NCI-H2227 (cell line): ENCODE measurements around the gene LY9.

ENCODE experiments used
- DNase-seq: peaks from one replicate; lab custom pipeline; 2025; ENCODE audit not compliant: unreplicated experiment; lab: John Stamatoyannopoulos, UW

Gene LY9

GRCh38 chr1:160836561-160836960, 40.6 kb downstream of the LY9 start:
- no peak for DNase-seq

- DNase-seq: no peak
Measured at GRCh38 chr1:160836981-160837557, 41.1 kb downstream of the LY9 start.

- DNase-seq: no peak
Measured at GRCh38 chr1:160837558-160838205, 41.7 kb downstream of the LY9 start.

- DNase-seq: no peak
Measured at GRCh38 chr1:160838888-160839287, 42.9 kb downstream of the LY9 start.

- DNase-seq: no peak
Measured at GRCh38 chr1:160839746-160840145, 43.8 kb downstream of the LY9 start.

- no peak for DNase-seq
Measured at GRCh38 chr1:160841079-160841478, 45.1 kb downstream of the LY9 start.

- no peak for DNase-seq
Measured at GRCh38 chr1:160844447-160845232, 48.7 kb downstream of the LY9 start.

GRCh38 chr1:160846281-160846680, 50.3 kb downstream of the LY9 start:
- no peak for DNase-seq

- DNase-seq: no peak
Measured at GRCh38 chr1:160850541-160850940, 54.6 kb downstream of the LY9 start.

GRCh38 chr1:160850993-160851392, 55.0 kb downstream of the LY9 start:
- DNase-seq: no peak

GRCh38 chr1:160853014-160853413, 57.0 kb downstream of the LY9 start:
- no peak for DNase-seq

- DNase-seq: no peak
Measured at GRCh38 chr1:160853754-160854153, 57.8 kb downstream of the LY9 start.

- no peak for DNase-seq
Measured at GRCh38 chr1:160855181-160855981, 59.4 kb downstream of the LY9 start.

- DNase-seq: no peak
Measured at GRCh38 chr1:160858097-160858496, 62.1 kb downstream of the LY9 start.

- DNase-seq: no peak
Measured at GRCh38 chr1:160858507-160858906, 62.5 kb downstream of the LY9 start.

- DNase-seq: no peak
Measured at GRCh38 chr1:160859166-160859565, 63.2 kb downstream of the LY9 start.

- no peak for DNase-seq
Measured at GRCh38 chr1:160860840-160861505, 65.0 kb downstream of the LY9 start.

GRCh38 chr1:160862203-160863060, 66.5 kb downstream of the LY9 start, which contains the start of gene CD244:
TSS of gene CD244 (minus strand) at chr1:160862887. CDS start at chr1:160862677, 210 bp downstream.
- no peak for DNase-seq

GRCh38 chr1:160863061-160863773, 67.2 kb downstream of the LY9 start:
- DNase-seq: no peak
